GM18873 (cell line): ENCODE measurements around the gene ADAMTS7.
"Not testable (repeated sequence)": the region's sequence is repeated elsewhere in the genome, so short reads cannot be mapped to it uniquely, and the experiment has no call there.

Experiments used
- ATAC-seq: cut with Tn5 transposase; IDR thresholded peaks from one replicate; pipeline ENCODE4 v1.9.1; 2021; ENCODE audit warnings: mild to moderate bottlenecking, moderate library complexity, moderate number of reproducible peaks; ENCODE audit not compliant: unreplicated experiment, low FRiP score

The ADAMTS7 gene

GRCh38 chr15:78767331-78767951, 43.8 kb downstream of the ADAMTS7 start:
- ATAC-seq: no peak

GRCh38 chr15:78766641-78767071, 44.6 kb downstream of the ADAMTS7 start:
- ATAC-seq: not testable (repeated sequence)

- no peak for ATAC-seq
Observed at GRCh38 chr15:78766041-78766440, 45.2 kb downstream of the ADAMTS7 start.

DNA sequence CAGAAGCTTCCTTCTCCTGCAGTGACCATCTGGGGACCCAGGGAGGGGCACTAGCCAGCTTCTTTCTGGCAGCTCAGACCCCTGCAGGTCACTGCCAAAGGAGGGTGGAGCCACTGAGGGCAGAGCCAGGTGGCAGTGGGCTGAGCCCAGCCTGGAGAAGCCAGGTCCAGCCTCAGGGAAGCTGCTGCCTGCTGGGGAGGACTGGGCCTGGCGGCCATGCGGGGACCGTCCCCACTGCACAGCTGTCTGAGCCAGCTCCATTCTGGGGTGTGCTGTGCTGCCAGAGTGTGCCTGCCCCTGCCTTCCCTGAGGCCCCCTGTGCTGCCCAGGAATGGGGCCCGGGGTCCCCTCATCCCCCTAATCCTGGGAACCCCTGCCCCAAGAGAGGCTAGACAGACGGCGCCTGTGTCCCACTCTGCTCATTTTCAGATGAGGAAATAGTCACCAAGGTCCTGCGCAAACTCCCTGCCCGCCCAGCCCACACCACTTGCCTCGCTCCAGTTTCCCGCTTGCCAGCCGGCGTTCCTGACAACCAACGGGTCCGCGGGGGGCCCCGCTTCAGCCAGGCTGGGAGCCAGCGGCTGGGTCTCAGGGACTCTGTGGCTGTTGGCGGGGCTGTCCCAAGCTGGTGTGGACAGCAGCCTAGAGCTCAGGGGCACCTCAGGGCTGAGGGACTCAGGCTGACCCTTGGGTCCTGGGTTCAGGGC, 46.0 kb downstream of the ADAMTS7 start:
- not testable (repeated sequence) for ATAC-seq

DNA sequence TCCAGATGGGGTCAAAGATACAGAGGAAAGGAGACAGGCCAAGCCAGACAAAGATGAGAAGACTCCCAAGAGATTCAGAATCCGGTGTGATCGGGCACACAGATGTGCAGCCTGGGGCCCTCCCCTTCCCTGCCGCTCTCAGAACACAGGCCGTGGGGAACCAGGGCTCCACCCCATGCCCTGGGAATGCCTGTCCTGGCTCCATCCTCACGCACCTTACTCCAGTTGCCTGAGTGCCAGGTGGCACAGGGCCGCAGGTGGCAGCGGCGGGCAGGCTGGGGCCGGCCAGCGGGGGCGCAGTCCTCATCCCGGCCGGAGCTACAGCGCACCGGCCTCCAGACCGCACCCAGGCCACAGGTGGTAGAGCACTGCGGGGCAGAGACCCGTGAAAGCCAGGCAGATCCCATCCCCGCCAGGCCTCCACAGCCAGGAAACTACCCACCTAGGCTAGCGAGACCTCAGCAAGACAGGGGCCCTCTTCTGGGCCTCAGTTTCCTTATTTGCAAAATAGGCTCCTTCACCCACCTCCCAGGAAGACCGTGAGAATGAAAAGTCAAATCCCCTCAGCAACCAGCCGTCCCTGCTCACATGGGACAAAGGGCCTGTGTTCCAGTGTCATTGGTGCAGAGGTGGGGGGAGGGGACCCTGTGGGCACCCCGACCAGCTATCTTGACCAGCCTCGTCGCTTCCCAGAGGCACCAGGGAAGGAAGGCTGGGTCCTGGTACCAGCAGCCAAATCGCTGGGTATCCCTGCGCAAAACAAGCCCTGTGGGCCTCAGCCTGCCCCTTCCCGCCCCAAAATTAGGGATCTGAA, 46.7 kb downstream of the ADAMTS7 start:
- ATAC-seq: not testable (repeated sequence)

GRCh38 chr15:78763796-78764241, 47.4 kb downstream of the ADAMTS7 start:
- no peak for ATAC-seq

- no peak for ATAC-seq
Observed at GRCh38 chr15:78762985-78763795, 48.1 kb downstream of the ADAMTS7 start.

- ATAC-seq: not testable (repeated sequence)
Observed at GRCh38 chr15:78762386-78762961, 48.8 kb downstream of the ADAMTS7 start.

DNA sequence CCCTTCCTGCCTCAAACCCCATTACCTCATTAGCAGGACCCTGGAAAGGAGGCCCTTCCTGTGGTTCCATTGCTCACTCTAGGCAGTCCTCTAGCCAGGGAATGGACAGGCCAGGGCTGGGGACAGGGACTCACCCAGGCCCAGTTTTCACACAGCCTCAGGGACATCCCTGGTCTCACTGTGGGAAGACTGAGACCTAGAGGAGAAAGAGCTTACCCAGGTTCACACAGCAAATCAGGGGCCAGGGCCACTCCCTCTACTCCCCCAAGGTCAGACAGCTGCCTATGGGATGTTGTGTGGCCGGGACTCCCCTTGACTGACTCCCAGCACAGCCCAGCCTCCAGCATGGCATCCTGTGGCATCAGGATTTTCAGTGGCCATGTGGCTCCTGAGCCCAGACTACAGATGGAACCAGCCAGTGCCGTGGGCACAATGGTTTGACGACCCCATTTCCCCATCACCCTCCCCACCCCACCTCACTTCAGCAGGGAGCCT, 49.3 kb downstream of the ADAMTS7 start:
- ATAC-seq: no peak

DNA sequence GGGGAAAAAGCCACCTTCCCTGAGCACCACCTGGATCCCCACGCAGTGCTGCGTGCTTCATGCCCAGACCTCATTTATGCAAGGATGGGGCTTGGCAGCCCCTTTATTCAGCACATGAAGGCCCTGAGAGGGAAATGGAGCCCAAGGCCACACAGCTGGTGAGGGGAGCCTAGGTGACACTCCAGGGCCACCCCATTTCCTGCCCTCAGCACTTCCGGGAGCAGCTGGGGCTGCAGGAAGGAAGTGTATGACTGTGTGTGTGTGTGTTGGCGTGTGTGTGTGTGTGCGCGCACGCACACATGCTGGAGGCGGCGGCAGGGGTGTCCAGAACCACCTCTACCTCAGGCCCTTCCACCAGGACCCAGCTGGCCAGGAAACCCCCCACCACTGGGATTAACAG, 49.8 kb downstream of the ADAMTS7 start:
- peak; percentile 34 for ATAC-seq

GRCh38 chr15:78761020-78761419, 50.2 kb downstream of the ADAMTS7 start:
- ATAC-seq: no peak

DNA sequence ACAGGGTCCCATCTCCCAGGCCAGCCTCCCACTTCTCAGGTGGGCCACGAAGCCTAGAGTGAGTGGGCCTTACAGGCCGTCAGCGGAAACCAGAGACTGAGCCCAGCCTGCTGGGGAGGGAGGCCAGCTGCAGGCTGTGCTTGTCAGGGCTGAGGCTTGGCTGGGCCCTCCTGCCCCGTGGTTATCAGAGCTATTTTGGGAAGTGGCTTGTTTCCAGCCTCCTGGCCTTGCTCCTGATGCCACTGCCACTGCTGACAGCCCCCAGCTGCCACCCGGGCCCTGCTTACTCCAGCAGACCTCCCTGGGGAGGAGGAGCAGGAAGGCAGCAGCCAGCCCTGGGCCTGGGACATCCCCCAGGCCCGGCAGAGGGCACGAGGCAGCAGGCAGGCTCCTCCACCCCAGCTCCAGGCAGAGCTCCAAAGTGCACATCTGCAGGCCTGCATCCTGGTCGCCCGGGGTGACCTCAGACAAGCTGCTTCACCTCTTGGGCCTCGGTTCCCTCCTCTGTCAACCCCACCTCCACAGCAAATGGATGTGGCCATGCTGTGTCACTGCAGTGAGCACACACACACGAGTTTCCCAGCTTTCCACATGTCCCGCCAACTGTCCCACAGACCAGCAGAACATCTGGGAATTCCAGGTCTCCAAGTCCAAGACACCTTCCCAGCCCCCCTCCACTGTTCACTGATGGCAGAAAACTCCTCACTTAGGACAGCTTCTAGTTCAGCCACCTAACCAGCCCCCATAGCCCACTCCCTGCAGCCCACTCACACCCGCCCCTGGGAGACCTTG, 51.0 kb downstream of the ADAMTS7 start:
- ATAC-seq: not testable (repeated sequence)

GRCh38 chr15:78759361-78759998, 51.8 kb downstream of the ADAMTS7 start:
- ATAC-seq: not testable (repeated sequence)

DNA sequence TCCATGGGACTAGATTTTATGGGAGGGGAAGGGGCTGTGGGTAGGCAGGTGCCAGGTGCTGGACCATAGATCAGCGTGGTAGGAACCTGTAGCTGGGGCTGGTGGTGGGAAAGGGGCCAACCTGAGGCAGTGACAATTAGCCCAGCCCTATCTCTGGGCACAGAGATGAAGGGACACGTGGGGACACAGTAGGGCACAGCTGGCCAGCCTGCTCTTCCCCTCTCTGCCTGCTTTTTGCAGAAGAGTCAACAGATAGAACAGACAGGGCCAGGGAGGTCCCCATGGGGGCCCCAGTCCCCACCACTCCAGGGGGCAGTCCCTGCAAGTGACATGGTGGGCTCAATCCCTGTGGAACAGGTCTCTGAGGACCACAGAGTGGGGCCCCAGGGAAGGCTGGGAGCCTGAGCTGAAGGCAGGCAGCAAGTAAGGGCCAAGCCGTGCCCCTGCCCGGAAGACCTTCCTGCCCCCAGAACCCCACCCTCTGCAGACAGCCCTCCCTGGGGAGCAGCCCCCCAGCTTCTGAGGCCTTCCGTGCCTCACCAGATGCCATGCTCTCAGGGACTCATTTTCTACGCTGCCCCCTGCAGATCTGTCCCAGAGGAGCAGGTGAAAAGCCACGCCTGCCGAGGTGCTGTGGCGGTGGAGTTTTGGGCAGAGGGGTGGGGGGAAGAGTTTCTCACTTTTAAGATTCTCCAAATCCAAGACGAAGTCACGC, 52.6 kb downstream of the ADAMTS7 start:
- not testable (repeated sequence) for ATAC-seq

DNA sequence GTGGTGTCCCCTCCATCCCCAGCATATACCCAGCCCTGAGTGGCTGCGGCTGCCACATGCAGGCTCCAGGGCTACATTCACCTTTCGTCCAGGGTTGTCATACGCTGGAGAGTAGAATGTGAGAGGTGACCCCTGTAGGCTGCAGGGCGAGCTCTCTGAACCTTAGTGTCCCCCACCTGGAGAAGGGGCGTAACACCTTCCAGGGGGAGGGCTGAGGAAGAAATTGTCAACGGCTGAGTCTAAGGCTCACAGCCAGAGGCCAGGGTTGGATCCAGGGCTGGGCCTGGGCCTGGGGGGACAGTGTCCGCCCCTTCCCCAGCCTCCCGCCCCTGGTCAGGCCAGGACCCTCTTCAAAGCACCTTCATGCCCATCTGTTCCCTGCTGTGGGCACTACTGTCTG, 53.2 kb downstream of the ADAMTS7 start:
- ATAC-seq: not testable (repeated sequence)

DNA sequence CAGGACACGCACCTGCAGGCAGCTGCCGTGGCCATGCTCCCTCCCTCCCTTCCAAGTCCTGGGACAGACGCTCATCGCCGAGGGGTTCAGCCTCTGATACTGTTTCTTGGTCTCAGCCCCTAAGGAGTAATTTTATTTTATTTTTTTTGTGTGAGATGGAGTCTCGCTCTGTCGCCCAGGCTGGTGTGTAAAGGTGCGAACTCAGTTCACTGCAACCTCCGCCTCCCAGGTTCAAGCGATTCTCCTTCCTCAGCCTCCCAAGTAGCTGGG, 53.7 kb downstream of the ADAMTS7 start:
- no peak for ATAC-seq

- ATAC-seq: peak; percentile 48
Observed at GRCh38 chr15:78756781-78757635, 54.3 kb downstream of the ADAMTS7 start.
